ENCODE measurements around the gene SMIM36. TPM values are rescaled to one million over a fixed set of nuclear protein-coding genes. Genes with fewer than 3 reads are reported as not detected.

The SMIM36 gene
- total RNA-seq, 1 donor from 2014 or later = not detected

GRCh38 chr17:55545806-55546205 lies 34.6 kb upstream of the SMIM36 start:
- Histone ChIP-seq H3K4me3 (no peak overlapping the region), H3K9me3 (no peaks in the 10 kb centered on the region), H3K4me1 (peaks cover under 1% of the 10 kb centered on the region), H3K27me3 (ENCODE audit: low read depth) (no peaks in the 10 kb centered on the region), H3K27ac (no peak overlapping the region), H3K36me3 (no peaks in the 10 kb centered on the region)
- ATAC-seq (no peak), DNase-seq (no peak)
- intact Hi-C loops (cut with DNase I) = no loop called here
- TF ChIP-seq, protein P1, sequence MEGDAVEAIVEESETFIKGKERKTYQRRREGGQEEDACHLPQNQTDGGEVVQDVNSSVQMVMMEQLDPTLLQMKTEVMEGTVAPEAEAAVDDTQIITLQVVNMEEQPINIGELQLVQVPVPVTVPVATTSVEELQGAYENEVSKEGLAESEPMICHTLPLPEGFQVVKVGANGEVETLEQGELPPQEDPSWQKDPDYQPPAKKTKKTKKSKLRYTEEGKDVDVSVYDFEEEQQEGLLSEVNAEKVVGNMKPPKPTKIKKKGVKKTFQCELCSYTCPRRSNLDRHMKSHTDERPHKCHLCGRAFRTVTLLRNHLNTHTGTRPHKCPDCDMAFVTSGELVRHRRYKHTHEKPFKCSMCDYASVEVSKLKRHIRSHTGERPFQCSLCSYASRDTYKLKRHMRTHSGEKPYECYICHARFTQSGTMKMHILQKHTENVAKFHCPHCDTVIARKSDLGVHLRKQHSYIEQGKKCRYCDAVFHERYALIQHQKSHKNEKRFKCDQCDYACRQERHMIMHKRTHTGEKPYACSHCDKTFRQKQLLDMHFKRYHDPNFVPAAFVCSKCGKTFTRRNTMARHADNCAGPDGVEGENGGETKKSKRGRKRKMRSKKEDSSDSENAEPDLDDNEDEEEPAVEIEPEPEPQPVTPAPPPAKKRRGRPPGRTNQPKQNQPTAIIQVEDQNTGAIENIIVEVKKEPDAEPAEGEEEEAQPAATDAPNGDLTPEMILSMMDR (IDR thresholded peaks at IDR 0.05) = no peak

GRCh38 chr17:55543709-55544108 lies 32.5 kb upstream of the SMIM36 start:
- H3K27me3 ChIP-seq (ENCODE audit: low read depth) = no peaks in the 10 kb centered on the region
- ATAC-seq (no peak), DNase-seq (no peak)
- peaks cover 5% of the 10 kb centered on the region for H3K4me1 ChIP-seq
- intact Hi-C loops (cut with DNase I) = no loop called here
- H3K36me3 ChIP-seq = no peaks in the 10 kb centered on the region
- TF ChIP-seq, protein P1 (IDR thresholded peaks at IDR 0.05) = no peak
- no peak overlapping the region for H3K4me3 ChIP-seq
- no peaks in the 10 kb centered on the region for H3K9me3 ChIP-seq
- H3K27ac ChIP-seq = no peak overlapping the region

DNA sequence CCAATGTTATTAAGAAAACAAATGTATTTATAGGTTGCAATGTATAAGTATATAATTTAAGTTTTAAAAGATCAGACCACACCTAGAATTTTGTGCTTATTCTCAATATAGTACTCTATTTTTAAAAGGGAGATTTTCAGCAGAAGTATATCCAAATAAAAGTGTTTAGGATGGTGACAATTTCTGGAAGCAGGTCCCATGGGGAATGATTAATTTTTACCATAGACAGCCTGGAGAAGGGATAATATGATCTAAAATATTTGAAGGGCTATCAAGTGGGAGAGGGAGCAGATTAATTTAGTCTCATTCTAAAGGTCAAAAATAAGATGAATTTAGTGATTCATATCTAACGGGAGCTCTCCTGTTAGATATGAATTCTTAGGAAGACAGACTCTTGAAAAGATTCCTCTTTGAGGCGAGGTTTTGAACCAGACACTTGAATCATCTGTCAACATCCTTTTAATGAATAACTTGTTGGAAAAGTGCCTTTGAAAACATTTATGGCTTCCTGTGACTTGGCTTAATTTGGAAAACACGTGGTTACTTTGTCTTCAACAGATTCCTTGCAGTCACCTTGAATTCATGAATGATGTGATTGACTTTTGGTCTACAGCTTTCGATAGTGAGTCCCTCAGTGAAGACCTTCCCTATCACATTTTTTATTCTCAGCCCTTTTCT lies 29.3 kb upstream of the SMIM36 start:
- TF ChIP-seq, protein P1 (IDR thresholded peaks at IDR 0.05) = no peak
- intact Hi-C loops (cut with DNase I) = no loop called here
- Histone ChIP-seq H3K27ac (no peak overlapping the region), H3K9me3 (no peaks in the 10 kb centered on the region), H3K27me3 (ENCODE audit: low read depth) (no peaks in the 10 kb centered on the region), H3K4me3 (no peak overlapping the region), H3K4me1 (peaks cover 5% of the 10 kb centered on the region), H3K36me3 (no peaks in the 10 kb centered on the region)
- DNase-seq = no peak
- ATAC-seq = no peak

- H3K27ac ChIP-seq = no peak overlapping the region
- H3K36me3 ChIP-seq = no peaks in the 10 kb centered on the region
- no peak for DNase-seq
- TF ChIP-seq, protein P1 (IDR thresholded peaks at IDR 0.05) = no peak
- intact Hi-C loops (cut with DNase I) = no loop called here
- H3K9me3 ChIP-seq = no peaks in the 10 kb centered on the region
- H3K4me1 ChIP-seq = peaks cover 5% of the 10 kb centered on the region
- ATAC-seq = no peak
- no peaks in the 10 kb centered on the region for H3K27me3 ChIP-seq (ENCODE audit: low read depth)
- H3K4me3 ChIP-seq = no peak overlapping the region
These were observed 25.0 kb upstream of the SMIM36 start for GRCh38 chr17:55536205-55536604.

- ATAC-seq = no peak
- H3K36me3 ChIP-seq = no peaks in the 10 kb centered on the region
- no peaks in the 10 kb centered on the region for H3K27me3 ChIP-seq (ENCODE audit: low read depth)
- no peak overlapping the region for H3K27ac ChIP-seq
- H3K4me3 ChIP-seq = no peak overlapping the region
- H3K4me1 ChIP-seq = no peaks in the 10 kb centered on the region
- no peaks in the 10 kb centered on the region for H3K9me3 ChIP-seq
- intact Hi-C loops (cut with DNase I) = no loop called here
- TF ChIP-seq, protein P1 (IDR thresholded peaks at IDR 0.05) = no peak
- no peak for DNase-seq
These were observed 22.4 kb upstream of the SMIM36 start for GRCh38 chr17:55533608-55534007.
